ENCODE data around the gene NTM.

- TF ChIP-seq L3MBTL2 (conservative IDR thresholded peaks at IDR 0.05) (no peak), HDGF (IDR thresholded peaks at IDR 0.05; ENCODE audit: borderline replicate concordance) (no peak), ARNT (IDR thresholded peaks at IDR 0.05) (no peak), FOXM1 (IDR thresholded peaks at IDR 0.05; ENCODE audit: borderline replicate concordance) (no peak), NFRKB (IDR thresholded peaks at IDR 0.05) (no peak), ZNF384 (IDR thresholded peaks at IDR 0.05) (no peak), BHLHE40 (IDR thresholded peaks at IDR 0.05; ENCODE audit: borderline replicate concordance) (no peak), SP1 (IDR thresholded peaks at IDR 0.05) (no peak), TARDBP (IDR thresholded peaks at IDR 0.05) (no peak)
These were observed 470.6 kb downstream of the NTM start for GRCh38 chr11:131841028-131841427.
